ENCODE measurements around the gene SMIM31.

SMIM31 gene

GRCh38 chr4:164790249-164790648 lies 36.3 kb downstream of the SMIM31 start:
- no peak for DNase-seq

GRCh38 chr4:164799410-164799809 lies 45.5 kb downstream of the SMIM31 start:
- DNase-seq = no peak

GRCh38 chr4:164800786-164801185 lies 46.9 kb downstream of the SMIM31 start:
- DNase-seq = no peak

- no peak for DNase-seq
Observed at GRCh38 chr4:164802301-164802901, 48.5 kb downstream of the SMIM31 start.

- DNase-seq = no peak
Observed at GRCh38 chr4:164803702-164804101, 49.8 kb downstream of the SMIM31 start.

GRCh38 chr4:164807611-164808010 lies 53.7 kb downstream of the SMIM31 start:
- no peak for DNase-seq

- no peak for DNase-seq
Observed at GRCh38 chr4:164813554-164813953, 59.6 kb downstream of the SMIM31 start.

- no peak for DNase-seq
Observed at GRCh38 chr4:164815711-164816110, 61.8 kb downstream of the SMIM31 start.

GRCh38 chr4:164819366-164819765 lies 65.4 kb downstream of the SMIM31 start:
- DNase-seq = no peak

- no peak for DNase-seq
Observed at GRCh38 chr4:164821711-164822110, 67.8 kb downstream of the SMIM31 start.

- DNase-seq = no peak
Observed at GRCh38 chr4:164824581-164824980, 70.7 kb downstream of the SMIM31 start.

GRCh38 chr4:164828955-164829354 lies 75.0 kb downstream of the SMIM31 start:
- no peak for DNase-seq

- no peak for DNase-seq
Observed at GRCh38 chr4:164846566-164846965, 92.6 kb downstream of the SMIM31 start.

GRCh38 chr4:164847016-164847415 lies 93.1 kb downstream of the SMIM31 start:
- no peak for DNase-seq

GRCh38 chr4:164847967-164848649 lies 94.2 kb downstream of the SMIM31 start:
- no peak for DNase-seq

Data from NCI-H1092 treated with DMSO at 0.1 percent for 48 hours (cell line).